Anterior cingulate cortex (tissue), 58 donors: ENCODE results near the gene EXO1.
"Not testable (repeated sequence)": the region's sequence is repeated elsewhere in the genome, so short reads cannot be mapped to it uniquely, and the experiment has no call there.

Experiments used
- DNase-seq, 58 donors: peaks; one replicate each; lab custom pipeline; 2025; lab: John Stamatoyannopoulos, UW

Gene EXO1

GRCh38 chr1:241847796-241848685 is at the start of gene EXO1:
Gene EXO1, plus strand, starts transcription at chr1:241848204. Its CDS starts 2,222 bp downstream, at chr1:241850426.
- DNase-seq = peak; percentile 48 to 99 (median 91)

- no peak for DNase-seq
Measured at GRCh38 chr1:241799416-241799815, 48.6 kb upstream of the EXO1 start.

- DNase-seq = no peak
Measured at GRCh38 chr1:241800640-241801039, 47.4 kb upstream of the EXO1 start.

- no peak for DNase-seq
Measured at GRCh38 chr1:241802863-241803262, 45.1 kb upstream of the EXO1 start.

- not testable (repeated sequence) for DNase-seq
Measured at GRCh38 chr1:241804706-241805105, 43.3 kb upstream of the EXO1 start.

GRCh38 chr1:241808265-241808664 is 39.7 kb upstream of the EXO1 start:
- DNase-seq = no peak

- DNase-seq = no peak
Measured at GRCh38 chr1:241810769-241811405, 37.1 kb upstream of the EXO1 start.

GRCh38 chr1:241813768-241814320 is 34.2 kb upstream of the EXO1 start:
- no peak for DNase-seq

- no peak for DNase-seq
Measured at GRCh38 chr1:241816008-241816407, 32.0 kb upstream of the EXO1 start.

GRCh38 chr1:241817331-241817792 is 30.6 kb upstream of the EXO1 start:
- no peak for DNase-seq

- DNase-seq = no peak
Measured at GRCh38 chr1:241817956-241818612, 29.9 kb upstream of the EXO1 start.

- DNase-seq = no peak
Measured at GRCh38 chr1:241819340-241819866, 28.6 kb upstream of the EXO1 start.

GRCh38 chr1:241821363-241821762 is 26.6 kb upstream of the EXO1 start:
- DNase-seq = no peak

GRCh38 chr1:241822846-241823245 is 25.2 kb upstream of the EXO1 start:
- no peak for DNase-seq

- DNase-seq = no peak
Measured at GRCh38 chr1:241823925-241824324, 24.1 kb upstream of the EXO1 start.

GRCh38 chr1:241825581-241825980 is 22.4 kb upstream of the EXO1 start:
- no peak for DNase-seq

GRCh38 chr1:241826613-241827012 is 21.4 kb upstream of the EXO1 start:
- not testable (repeated sequence) for DNase-seq

- no peak for DNase-seq
Measured at GRCh38 chr1:241827264-241827663, 20.7 kb upstream of the EXO1 start.

GRCh38 chr1:241828463-241829021 is 19.5 kb upstream of the EXO1 start:
- peak in 4 of 58 donors; percentile 3 to 26 (median 16) for DNase-seq

- no peak for DNase-seq
Measured at GRCh38 chr1:241829468-241829867, 18.5 kb upstream of the EXO1 start.
